Kidney (tissue), 14 donors: ENCODE data around the gene RAPGEF1. TPM values are rescaled to one million over a fixed set of nuclear protein-coding genes. Genes with fewer than 3 reads are reported as not detected.

ENCODE experiments used
- DNase-seq, 5 donors: peaks; one replicate each; pipeline ENCODE4 v3.0.0-alpha.2; 2013 to 2020
- FAIRE-seq: peaks from 2 replicates; lab custom pipeline; 2012; peaks lifted over from hg19 to GRCh38; lab: Jason Lieb, UNC
- H3K27ac ChIP-seq, 2 donors: one replicate each; pipeline ENCODE4 v1.7.0; 2013; ENCODE audit warnings: low read depth in 2 of 2, low read length in 2 of 2, inconsistent platforms in 1 of 2
- H3K27me3 ChIP-seq: one replicate; pipeline ENCODE4 v1.7.1; 2013; ENCODE audit warnings: low read length, inconsistent platforms; ENCODE audit not compliant: control insufficient read depth, insufficient read depth
- H3K36me3 ChIP-seq, 3 donors: one replicate each; pipeline versions ENCODE4 v1.7.0 to v1.7.1; 2013; ENCODE audit warnings: low read length in 3 of 3, control low read depth in 1 of 3, inconsistent platforms in 1 of 3; ENCODE audit not compliant: insufficient read depth in 3 of 3, control insufficient read depth in 2 of 3
- H3K4me1 ChIP-seq, 3 donors: one replicate each; pipeline versions ENCODE4 v1.7.0 to v1.7.1; 2013; ENCODE audit warnings: low read length in 3 of 3, inconsistent platforms in 1 of 3, low read depth in 1 of 3; ENCODE audit not compliant: control insufficient read depth in 2 of 3, insufficient read depth in 2 of 3
- H3K4me3 ChIP-seq, 3 donors: one replicate each; pipeline versions ENCODE4 v1.7.0 to v1.8.1; 2013; ENCODE audit warnings: low read length in 3 of 3, control low read depth in 1 of 3, inconsistent platforms in 1 of 3
- H3K9ac ChIP-seq, 3 donors: one replicate each; pipeline versions ENCODE4 v1.7.0 to v1.7.1; 2013; ENCODE audit warnings: low read length in 3 of 3, control low read depth in 1 of 3, inconsistent platforms in 1 of 3
- H3K9me3 ChIP-seq, 3 donors: one replicate each; pipeline versions ENCODE4 v1.7.0 to v1.7.1; 2013; ENCODE audit warnings: low read length in 3 of 3, control low read depth in 1 of 3, inconsistent platforms in 1 of 3; ENCODE audit not compliant: control insufficient read depth in 2 of 3, insufficient read depth in 1 of 3
- CTCF ChIP-seq: IDR thresholded peaks from 3 replicates; pipeline ENCODE4 v1.5.1; 2012; ENCODE audit warnings: mild to moderate bottlenecking, moderate library complexity, borderline replicate concordance; ENCODE audit not compliant: insufficient read depth; ENCODE audit errors: extremely low read depth
- intact Hi-C: fragments of 100-400 bp; cut with DNase I; formaldehyde crosslinking; loops from one replicate; pipeline ENCODE4 v1.11.1; 2022
- polyA plus RNA-seq: library from polyadenylated mRNA; stranded (reverse); fragments of 350-450 nt; fragmentation: Illumina TruSeq; extraction: RNeasy Lipid Tissue Mini Kit (QIAGEN cat#74804); gene quantifications from one replicate; pipeline ENCODE4 v1.2.3, GENCODE V29; 2014; ENCODE audit warnings: low read depth, low replicate concordance; ENCODE audit not compliant: insufficient read depth
- total RNA-seq: library from RNA; stranded (reverse); fragmentation: NEBNext Ultra II Directional; extraction: Animal tissue kit (Norgen Biotek cat#: 25700); gene quantifications from one replicate; pipeline ENCODE4 v1.2.1, GENCODE V29; 2021
- donor health status: control.
- donor health status: control.
- donor health status: control.
- donor health status: control.
- donor health status: control.
- donor health status: DM: yes; HTN: yes; CAD: no.
- donor health status: Normal renal cell carcinoma (clear cell type).

The RAPGEF1 gene
- total and polyA plus RNA-seq, 2 donors from 2014 or later = 15.5 to 79.7 TPM

GRCh38 chr9:131618071-131618479, 121.8 kb downstream of the RAPGEF1 start:
- FAIRE-seq (no peak), DNase-seq (no peak)
- H3K4me3 ChIP-seq = no peak overlapping the region
- H3K4me1 ChIP-seq = peaks cover 0 to 2% (median 0%) of the 10 kb centered on the region in 3 donors
- no peak overlapping the region for H3K9ac ChIP-seq
- intact Hi-C loops = no loop called here
- H3K36me3 ChIP-seq = peaks cover 4 to 25% (median 20%) of the 10 kb centered on the region in 3 donors
- no peak for TF ChIP-seq CTCF
- H3K9me3 ChIP-seq = no peaks in the 10 kb centered on the region
- H3K27ac ChIP-seq = no peak overlapping the region
- no peaks in the 10 kb centered on the region for H3K27me3 ChIP-seq

GRCh38 chr9:131617611-131618010, 122.3 kb downstream of the RAPGEF1 start:
- peaks cover 4 to 25% (median 24%) of the 10 kb centered on the region in 3 donors for H3K36me3 ChIP-seq
- no peak for TF ChIP-seq CTCF
- intact Hi-C loops = no loop called here
- H3K27me3 ChIP-seq = no peaks in the 10 kb centered on the region
- no peak overlapping the region for H3K27ac ChIP-seq
- peaks cover 0 to 2% (median 0%) of the 10 kb centered on the region in 3 donors for H3K4me1 ChIP-seq
- H3K4me3 ChIP-seq = no peak overlapping the region
- DNase-seq = no peak
- H3K9me3 ChIP-seq = no peaks in the 10 kb centered on the region
- no peak overlapping the region for H3K9ac ChIP-seq
- FAIRE-seq = no peak

GRCh38 chr9:131616983-131617604, 122.8 kb downstream of the RAPGEF1 start:
- intact Hi-C loops = no loop called here
- FAIRE-seq = no peak

More at GRCh38 chr9:131616983-131617604, 122.8 kb downstream of the RAPGEF1 start:
- Histone ChIP-seq H3K4me1 (peaks cover 0 to 2% (median 0%) of the 10 kb centered on the region in 3 donors), H3K9me3 (no peaks in the 10 kb centered on the region), H3K36me3 (peaks cover 4 to 28% (median 25%) of the 10 kb centered on the region in 3 donors), H3K9ac (no peak overlapping the region), H3K27me3 (no peaks in the 10 kb centered on the region), H3K27ac (no peak overlapping the region), H3K4me3 (no peak overlapping the region)
- no peak for TF ChIP-seq CTCF
- DNase-seq = no peak
